GM12892 (cell line): Measurements from ENCODE around the gene SMARCE1.

ENCODE experiments used
- POLR2A ChIP-seq: IDR thresholded peaks from 2 replicates; pipeline ENCODE4 v1.6.1; 2011; ENCODE audit warnings: low read depth, low read length, control low read depth
- POLR2AphosphoS5 ChIP-seq: IDR thresholded peaks from 2 replicates; pipeline ENCODE4 v1.6.1; 2011; ENCODE audit warnings: low read depth, low read length, control low read depth
- TAF1 ChIP-seq: IDR thresholded peaks from 2 replicates; pipeline ENCODE4 v1.6.1; 2011; ENCODE audit warnings: low read depth, mild to moderate bottlenecking, control low read depth, low read length, borderline replicate concordance

DNA sequence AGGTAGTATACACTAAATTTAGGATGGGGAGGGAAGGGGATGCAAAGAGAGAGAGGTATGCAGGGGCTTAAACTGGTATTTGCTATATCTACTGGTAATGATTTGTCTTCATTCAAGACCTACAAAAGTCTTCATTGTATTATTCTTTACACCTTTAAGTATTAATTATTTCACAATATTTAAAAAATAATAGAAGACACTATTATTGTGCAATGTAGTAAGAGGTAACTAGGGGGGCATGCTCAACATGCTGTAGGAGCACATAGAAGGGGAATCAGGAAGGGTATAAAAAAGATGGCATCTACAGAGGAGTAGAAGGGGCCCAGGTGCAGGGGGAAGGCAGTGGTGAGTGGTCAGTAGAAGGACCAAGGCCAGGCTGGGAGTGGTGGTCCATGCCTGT is 67.5 kb downstream of the SMARCE1 start:
- TF ChIP-seq POLR2A: no peak
- TF ChIP-seq POLR2AphosphoS5: no peak
- TF ChIP-seq TAF1: no peak
